Upper lobe of right lung (tissue), 1 donor: ENCODE data around the gene SIL1. TPM values are rescaled to one million over a fixed set of nuclear protein-coding genes. Genes with fewer than 3 reads are reported as not detected.
A peak's percentile ranks its signal among the peaks of the same experiment; 100 is the strongest.

Source experiments
- ATAC-seq: fragments of 200-7000 bp; cut with Tn5 transposase; one replicate; pipeline ENCODE4 v1.9.1; 2020; ENCODE audit warnings: mild to moderate bottlenecking, moderate library complexity
- DNase-seq: peaks from one replicate; pipeline ENCODE4 v3.0.0-alpha.2; 2020
- H3K27ac ChIP-seq: fragments of 200-600 bp; one replicate; pipeline ENCODE4 v1.8.0; 2022
- H3K27me3 ChIP-seq: fragments of 200-600 bp; one replicate; pipeline ENCODE4 v1.8.0; 2022; ENCODE audit warnings: mild to moderate bottlenecking
- H3K36me3 ChIP-seq: fragments of 200-600 bp; one replicate; pipeline ENCODE4 v1.8.0; 2022
- H3K4me1 ChIP-seq: fragments of 200-600 bp; one replicate; pipeline ENCODE4 v1.8.0; 2022
- H3K4me3 ChIP-seq: fragments of 200-600 bp; one replicate; pipeline ENCODE4 v1.8.0; 2022; ENCODE audit warnings: mild to moderate bottlenecking
- H3K9me3 ChIP-seq: fragments of 200-600 bp; one replicate; pipeline ENCODE4 v1.8.0; 2022
- CTCF ChIP-seq: fragments of 200-600 bp; IDR thresholded peaks from one replicate; pipeline ENCODE4 v1.8.0; 2022; ENCODE audit warnings: antibody characterized with exemption
- intact Hi-C: fragments of 100-400 bp; cut with DNase I; formaldehyde crosslinking; loops from one replicate; pipeline ENCODE4 v1.11.0; 2022
- total RNA-seq: library from RNA; stranded (reverse); fragmentation: NEBNext Ultra II Directional; extraction: Animal tissue kit (Norgen Biotek cat#: 25700); gene quantifications from one replicate; pipeline ENCODE4 v1.2.1, GENCODE V29; 2021
- donor health status: DM: no; HTN: yes; CAD: no; lungs with severe emphysema.

The SIL1 gene
- total RNA-seq, 1 donor from 2014 or later, result 56.9 TPM

GRCh38 chr5:139157556-139157955 is 40.6 kb downstream of the SIL1 start:
- Histone ChIP-seq H3K4me3 (no peak overlapping the region), H3K27me3 (no peaks in the 10 kb centered on the region), H3K36me3 (no peaks in the 10 kb centered on the region), H3K9me3 (no peaks in the 10 kb centered on the region), H3K27ac (no peak overlapping the region), H3K4me1 (no peaks in the 10 kb centered on the region)
- DNase-seq (no peak), ATAC-seq (no peak)
- intact Hi-C loops, result no loop called here
- TF ChIP-seq CTCF, result no peak

- Histone ChIP-seq H3K4me3 (no peak overlapping the region), H3K27me3 (no peaks in the 10 kb centered on the region), H3K9me3 (no peaks in the 10 kb centered on the region), H3K36me3 (no peaks in the 10 kb centered on the region), H3K4me1 (no peaks in the 10 kb centered on the region), H3K27ac (no peak overlapping the region)
- no peak for TF ChIP-seq CTCF
- DNase-seq (no peak), ATAC-seq (no peak)
- intact Hi-C loops, result no loop called here
Measured at GRCh38 chr5:139156814-139157213, 41.4 kb downstream of the SIL1 start.

GRCh38 chr5:139155333-139155732 is 42.8 kb downstream of the SIL1 start:
- DNase-seq (no peak), ATAC-seq (no peak)
- intact Hi-C loops, result no loop called here
- Histone ChIP-seq H3K27me3 (no peaks in the 10 kb centered on the region), H3K27ac (no peak overlapping the region), H3K4me3 (no peak overlapping the region), H3K9me3 (no peaks in the 10 kb centered on the region), H3K36me3 (no peaks in the 10 kb centered on the region), H3K4me1 (peaks cover 15% of the 10 kb centered on the region)
- no peak for TF ChIP-seq CTCF

- intact Hi-C loops, result no loop called here
- no peak for DNase-seq
- Histone ChIP-seq H3K4me1 (peaks cover 49% of the 10 kb centered on the region), H3K27ac (no peak overlapping the region), H3K4me3 (no peak overlapping the region), H3K9me3 (no peaks in the 10 kb centered on the region), H3K36me3 (no peaks in the 10 kb centered on the region), H3K27me3 (no peaks in the 10 kb centered on the region)
- no peak for ATAC-seq
- TF ChIP-seq CTCF, result no peak
Measured at GRCh38 chr5:139151902-139152301, 46.3 kb downstream of the SIL1 start.

- Histone ChIP-seq H3K27ac (peak overlapping the region; percentile 58), H3K4me3 (no peak overlapping the region), H3K4me1 (peaks cover 50% of the 10 kb centered on the region), H3K27me3 (no peaks in the 10 kb centered on the region), H3K9me3 (no peaks in the 10 kb centered on the region), H3K36me3 (no peaks in the 10 kb centered on the region)
- intact Hi-C loops, result no loop called here
- TF ChIP-seq CTCF, result no peak
- DNase-seq, result no peak
- peak; percentile 30 for ATAC-seq
Measured at GRCh38 chr5:139150367-139150999, 47.7 kb downstream of the SIL1 start.
